HepG2 (cell line): ENCODE results near the gene TANGO2.

Experiments
- BHLHE40 ChIP-seq: IDR thresholded peaks from 2 replicates; pipeline ENCODE4 v1.6.1; 2011; ENCODE audit warnings: low read length, improper control_type of control experiment
- CTCF ChIP-seq: sonication (generic); formaldehyde crosslinking; IDR thresholded peaks from 2 replicates; pipeline ENCODE4 v1.5.0; 2020; ENCODE audit warnings: mild to moderate bottlenecking, missing genetic modification reagents, moderate library complexity
- ELF4 ChIP-seq: sonication (generic); formaldehyde crosslinking; IDR thresholded peaks from 2 replicates; pipeline ENCODE4 v1.5.0; 2020; ENCODE audit warnings: missing genetic modification reagents, mild to moderate bottlenecking, moderate library complexity, borderline replicate concordance
- EZH2 ChIP-seq: conservative IDR thresholded peaks from 2 replicates; pipeline ENCODE4 v1.6.1; 2012; ENCODE audit warnings: mild to moderate bottlenecking, low read depth, low read length, moderate library complexity
- IRF2 ChIP-seq: IDR thresholded peaks from 2 replicates; pipeline ENCODE4 v1.6.1; 2018; ENCODE audit warnings: missing genetic modification reagents, missing compliant biosample characterization
- SIN3A ChIP-seq: IDR thresholded peaks from 2 replicates; pipeline ENCODE4 v1.6.1; 2011; ENCODE audit warnings: low read depth, mild to moderate bottlenecking, control low read depth, low read length, borderline replicate concordance

- TF ChIP-seq CTCF (CRISPR knock-in tag) (no peak), BHLHE40 (no peak), ELF4 (CRISPR knock-in tag) (no peak), IRF2 (no peak), EZH2 (no peak), SIN3A (no peak)
Observed at GRCh38 chr22:20039683-20040325, 18.9 kb downstream of the TANGO2 start.
